ENCODE measurements around the gene MAP2K2.

DNA sequence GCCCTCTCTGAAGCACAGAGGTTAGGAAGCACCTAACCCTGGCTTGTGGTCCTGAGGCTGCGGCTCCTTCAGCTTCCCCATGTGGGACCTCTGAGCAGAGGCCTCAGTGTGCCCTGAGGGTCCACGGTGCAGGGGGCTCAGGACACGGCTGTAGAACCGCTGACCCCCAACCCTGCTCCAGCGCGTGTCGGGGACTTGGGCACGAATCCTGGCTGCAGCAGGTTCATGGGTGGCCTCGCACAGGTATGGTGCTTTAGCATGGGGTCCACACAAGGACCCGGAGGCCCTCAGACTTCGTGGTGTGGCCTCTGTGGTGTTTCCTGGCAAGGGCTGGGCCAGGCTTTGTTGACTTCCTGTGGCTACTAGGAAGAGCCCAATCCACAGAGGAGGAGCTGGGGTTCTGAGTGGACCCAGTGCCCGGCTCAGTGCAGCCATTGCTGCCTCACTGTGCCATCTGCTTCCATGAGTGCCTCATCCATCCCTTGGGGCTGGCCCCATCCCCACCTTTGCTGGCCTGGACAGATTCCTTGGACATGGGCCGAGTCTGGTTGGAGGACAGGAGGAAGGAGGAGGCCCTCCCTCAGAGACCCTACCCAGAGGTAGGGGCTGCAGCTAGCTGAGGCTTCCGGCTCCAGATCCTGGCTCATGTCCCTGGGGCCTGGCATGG, 81.7 kb downstream of the MAP2K2 start:
- TF ChIP-seq, protein P1, sequence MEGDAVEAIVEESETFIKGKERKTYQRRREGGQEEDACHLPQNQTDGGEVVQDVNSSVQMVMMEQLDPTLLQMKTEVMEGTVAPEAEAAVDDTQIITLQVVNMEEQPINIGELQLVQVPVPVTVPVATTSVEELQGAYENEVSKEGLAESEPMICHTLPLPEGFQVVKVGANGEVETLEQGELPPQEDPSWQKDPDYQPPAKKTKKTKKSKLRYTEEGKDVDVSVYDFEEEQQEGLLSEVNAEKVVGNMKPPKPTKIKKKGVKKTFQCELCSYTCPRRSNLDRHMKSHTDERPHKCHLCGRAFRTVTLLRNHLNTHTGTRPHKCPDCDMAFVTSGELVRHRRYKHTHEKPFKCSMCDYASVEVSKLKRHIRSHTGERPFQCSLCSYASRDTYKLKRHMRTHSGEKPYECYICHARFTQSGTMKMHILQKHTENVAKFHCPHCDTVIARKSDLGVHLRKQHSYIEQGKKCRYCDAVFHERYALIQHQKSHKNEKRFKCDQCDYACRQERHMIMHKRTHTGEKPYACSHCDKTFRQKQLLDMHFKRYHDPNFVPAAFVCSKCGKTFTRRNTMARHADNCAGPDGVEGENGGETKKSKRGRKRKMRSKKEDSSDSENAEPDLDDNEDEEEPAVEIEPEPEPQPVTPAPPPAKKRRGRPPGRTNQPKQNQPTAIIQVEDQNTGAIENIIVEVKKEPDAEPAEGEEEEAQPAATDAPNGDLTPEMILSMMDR (IDR thresholded peaks at IDR 0.05), result no peak
- TF ChIP-seq POLR2A (IDR thresholded peaks at IDR 0.05) (no peak), POLR2AphosphoS5 (IDR thresholded peaks at IDR 0.05) (peak in 1 of 3 donors; percentile 6)
